Measurements from ENCODE around the gene YIPF7. TPM values are rescaled to one million over a fixed set of nuclear protein-coding genes. Genes with fewer than 3 reads are reported as not detected.
A peak's percentile ranks its signal among the peaks of the same experiment; 100 is the strongest.

The YIPF7 gene
- polyA plus RNA-seq, 3 donors, result not detected

- Mint-ChIP-seq H3K27me3 (ENCODE audit: low read depth in 3 of 3) (no peaks in the 10 kb centered on the region), H3K36me3 (peaks cover 59 to 62% of the 10 kb centered on the region in 2 donors), H3K4me1 (no peaks in the 10 kb centered on the region), H3K27ac (peak overlapping the region in 2 of 7 donors; percentile 5 to 40), H3K4me3 (no peak overlapping the region), H3K9me3 (no peaks in the 10 kb centered on the region)
- Histone ChIP-seq H3K36me3 (replicated peaks in 1 of 2; ENCODE audit: control insufficient read depth in 1 of 2, insufficient read depth in 2 of 2, low read length in 2 of 2) (peaks cover 73 to 95% of the 10 kb centered on the region in 2 donors), H4K20me1 (ENCODE audit: insufficient read depth, low read length) (no peaks in the 10 kb centered on the region), H3K27ac (ENCODE audit: low read depth in 1 of 2, low read length in 2 of 2) (no peak overlapping the region), H3K4me1 (ENCODE audit: control insufficient read depth in 1 of 2, insufficient read depth in 2 of 2, low read length in 2 of 2) (no peaks in the 10 kb centered on the region), H3K9me3 (replicated peaks in 1 of 2; ENCODE audit: control insufficient read depth in 1 of 2, insufficient read depth in 1 of 2, low read length in 2 of 2) (no peaks in the 10 kb centered on the region), H3K9ac (ENCODE audit: insufficient read depth, low read length, poor library complexity, severe bottlenecking) (no peak overlapping the region), H3K79me2 (ENCODE audit: insufficient read depth, low read length) (no peaks in the 10 kb centered on the region), H3K27me3 (ENCODE audit: control insufficient read depth in 2 of 2, insufficient read depth in 2 of 2, low read length in 2 of 2) (no peaks in the 10 kb centered on the region), H3K4me2 (replicated peaks; ENCODE audit: extremely low read depth, low read length, poor library complexity, severe bottlenecking) (no peak overlapping the region), H2AFZ (ENCODE audit: insufficient read depth, low read depth, low read length, poor library complexity, severe bottlenecking) (no peak overlapping the region), H3K4me3 (replicated peaks in 1 of 3; ENCODE audit: low read depth in 2 of 3, low read length in 3 of 3) (no peak overlapping the region)
- 100% methylated on average over 1 of the region's 1 CpG for WGBS (ENCODE audit: insufficient coverage)
- no peak for DNase-seq
- intact Hi-C loops (cut with micrococcal nuclease), result no loop called here
- TF ChIP-seq, protein P1, sequence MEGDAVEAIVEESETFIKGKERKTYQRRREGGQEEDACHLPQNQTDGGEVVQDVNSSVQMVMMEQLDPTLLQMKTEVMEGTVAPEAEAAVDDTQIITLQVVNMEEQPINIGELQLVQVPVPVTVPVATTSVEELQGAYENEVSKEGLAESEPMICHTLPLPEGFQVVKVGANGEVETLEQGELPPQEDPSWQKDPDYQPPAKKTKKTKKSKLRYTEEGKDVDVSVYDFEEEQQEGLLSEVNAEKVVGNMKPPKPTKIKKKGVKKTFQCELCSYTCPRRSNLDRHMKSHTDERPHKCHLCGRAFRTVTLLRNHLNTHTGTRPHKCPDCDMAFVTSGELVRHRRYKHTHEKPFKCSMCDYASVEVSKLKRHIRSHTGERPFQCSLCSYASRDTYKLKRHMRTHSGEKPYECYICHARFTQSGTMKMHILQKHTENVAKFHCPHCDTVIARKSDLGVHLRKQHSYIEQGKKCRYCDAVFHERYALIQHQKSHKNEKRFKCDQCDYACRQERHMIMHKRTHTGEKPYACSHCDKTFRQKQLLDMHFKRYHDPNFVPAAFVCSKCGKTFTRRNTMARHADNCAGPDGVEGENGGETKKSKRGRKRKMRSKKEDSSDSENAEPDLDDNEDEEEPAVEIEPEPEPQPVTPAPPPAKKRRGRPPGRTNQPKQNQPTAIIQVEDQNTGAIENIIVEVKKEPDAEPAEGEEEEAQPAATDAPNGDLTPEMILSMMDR (IDR thresholded peaks at IDR 0.05), result no peak
Observed at GRCh38 chr4:44700427-44700826, 49.0 kb upstream of the YIPF7 start.

DNA sequence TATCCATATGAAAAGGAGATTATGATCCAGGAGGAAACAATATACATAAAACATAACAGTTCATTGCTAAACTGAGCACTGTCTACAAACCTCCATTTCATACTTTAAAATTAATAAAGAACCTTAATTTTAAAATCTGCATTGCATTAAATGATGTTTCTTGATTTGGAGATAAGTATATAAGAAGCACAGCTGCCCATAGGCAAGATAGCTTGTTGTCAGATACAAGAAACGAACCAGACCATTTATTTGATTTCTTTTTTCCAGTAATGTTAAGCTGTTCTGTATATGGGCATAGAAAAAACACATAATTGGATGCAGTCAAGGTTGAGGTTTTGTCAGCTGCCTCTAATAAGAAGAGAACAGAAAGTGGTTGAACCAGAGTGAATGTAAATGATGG, 33.2 kb upstream of the YIPF7 start:
- H3K4me3 ChIP-seq (replicated peaks in 1 of 3; ENCODE audit: low read depth in 2 of 3, low read length in 3 of 3), result no peak overlapping the region
- H3K4me3 Mint-ChIP-seq, result no peak overlapping the region
- H3K79me2 ChIP-seq (ENCODE audit: insufficient read depth, low read length), result peaks cover 22% of the 10 kb centered on the region
- no CpG with 5 or more reads among the region's 1 CpG for WGBS (ENCODE audit: insufficient coverage)
- intact Hi-C loops (cut with micrococcal nuclease), result no loop called here
- no peaks in the 10 kb centered on the region for H4K20me1 ChIP-seq (ENCODE audit: insufficient read depth, low read length)
- no peaks in the 10 kb centered on the region for H3K27me3 ChIP-seq (ENCODE audit: control insufficient read depth in 2 of 2, insufficient read depth in 2 of 2, low read length in 2 of 2)
- no peak overlapping the region for H2AFZ ChIP-seq (ENCODE audit: insufficient read depth, low read depth, low read length, poor library complexity, severe bottlenecking)
- H3K27me3 Mint-ChIP-seq (ENCODE audit: low read depth in 3 of 3), result no peaks in the 10 kb centered on the region
- peaks cover 2 to 7% of the 10 kb centered on the region in 2 donors for H3K4me1 ChIP-seq (ENCODE audit: control insufficient read depth in 1 of 2, insufficient read depth in 2 of 2, low read length in 2 of 2)
- H3K27ac Mint-ChIP-seq, result no peak overlapping the region
- H3K27ac ChIP-seq (ENCODE audit: low read depth in 1 of 2, low read length in 2 of 2), result no peak overlapping the region
- no peak overlapping the region for H3K4me2 ChIP-seq (replicated peaks; ENCODE audit: extremely low read depth, low read length, poor library complexity, severe bottlenecking)
- TF ChIP-seq, protein P1 (IDR thresholded peaks at IDR 0.05), result no peak
- H3K36me3 Mint-ChIP-seq, result peaks cover 63% of the 10 kb centered on the region in 2 donors
- H3K9me3 ChIP-seq (replicated peaks in 1 of 2; ENCODE audit: control insufficient read depth in 1 of 2, insufficient read depth in 1 of 2, low read length in 2 of 2), result no peaks in the 10 kb centered on the region
- DNase-seq, result no peak
- H3K9ac ChIP-seq (ENCODE audit: insufficient read depth, low read length, poor library complexity, severe bottlenecking), result no peak overlapping the region
- peaks cover 80 to 81% of the 10 kb centered on the region in 2 donors for H3K36me3 ChIP-seq (replicated peaks in 1 of 2; ENCODE audit: control insufficient read depth in 1 of 2, insufficient read depth in 2 of 2, low read length in 2 of 2)
- no peaks in the 10 kb centered on the region for H3K9me3 Mint-ChIP-seq
- H3K4me1 Mint-ChIP-seq, result peaks cover 6% of the 10 kb centered on the region
